ENCODE measurements around the gene SLC2A3.

DNA sequence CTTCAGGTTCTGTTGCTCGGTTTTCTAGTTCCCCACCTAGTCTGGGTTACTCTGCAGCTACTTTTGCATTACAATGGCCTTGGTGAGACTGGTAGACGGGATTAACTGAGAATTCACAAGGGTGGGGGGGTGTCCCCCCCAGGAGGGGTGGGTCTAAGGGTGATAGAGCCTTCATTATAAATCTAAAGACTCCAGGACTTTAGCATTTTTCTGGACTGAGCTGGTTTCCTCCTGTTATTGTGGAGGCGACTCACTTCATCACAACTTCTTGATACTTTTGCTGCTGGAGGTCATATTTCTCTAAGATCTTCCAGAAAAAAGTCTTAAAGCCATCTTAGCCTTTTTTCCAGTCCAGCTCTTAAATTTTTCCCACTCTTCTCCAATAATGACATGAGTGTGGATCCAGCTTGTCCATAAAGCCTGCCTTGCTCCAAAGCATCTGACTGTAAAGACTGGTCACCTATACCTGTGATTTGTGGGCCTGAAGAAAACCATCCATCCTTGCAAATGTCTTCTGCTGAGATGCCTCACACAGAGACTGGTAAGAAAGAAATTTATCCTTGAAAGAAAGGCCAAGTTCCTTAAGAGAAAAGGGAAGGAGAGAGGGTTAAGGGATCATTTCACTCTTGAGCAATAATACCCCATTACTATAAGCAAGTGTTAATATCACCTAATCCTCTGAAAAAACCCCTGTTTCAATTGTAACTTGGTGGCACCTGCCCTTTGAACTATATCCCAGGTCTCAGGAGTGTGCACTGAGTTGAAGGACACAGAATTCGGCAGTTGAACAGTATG is 43.6 kb downstream of the SLC2A3 start:
- TF ChIP-seq POLR2AphosphoS5 (IDR thresholded peaks at IDR 0.05; ENCODE audit: borderline replicate concordance, low read depth, low read length) (no peak), EZH2 (IDR thresholded peaks at IDR 0.05) (no peak)
